GM19395 (cell line): Measurements from ENCODE around the gene SRPX2.

ENCODE experiments used
- ATAC-seq: cut with Tn5 transposase; IDR thresholded peaks from one replicate; pipeline ENCODE4 v1.9.1; 2021; ENCODE audit warnings: mild to moderate bottlenecking, moderate library complexity; ENCODE audit not compliant: unreplicated experiment

The SRPX2 gene

DNA sequence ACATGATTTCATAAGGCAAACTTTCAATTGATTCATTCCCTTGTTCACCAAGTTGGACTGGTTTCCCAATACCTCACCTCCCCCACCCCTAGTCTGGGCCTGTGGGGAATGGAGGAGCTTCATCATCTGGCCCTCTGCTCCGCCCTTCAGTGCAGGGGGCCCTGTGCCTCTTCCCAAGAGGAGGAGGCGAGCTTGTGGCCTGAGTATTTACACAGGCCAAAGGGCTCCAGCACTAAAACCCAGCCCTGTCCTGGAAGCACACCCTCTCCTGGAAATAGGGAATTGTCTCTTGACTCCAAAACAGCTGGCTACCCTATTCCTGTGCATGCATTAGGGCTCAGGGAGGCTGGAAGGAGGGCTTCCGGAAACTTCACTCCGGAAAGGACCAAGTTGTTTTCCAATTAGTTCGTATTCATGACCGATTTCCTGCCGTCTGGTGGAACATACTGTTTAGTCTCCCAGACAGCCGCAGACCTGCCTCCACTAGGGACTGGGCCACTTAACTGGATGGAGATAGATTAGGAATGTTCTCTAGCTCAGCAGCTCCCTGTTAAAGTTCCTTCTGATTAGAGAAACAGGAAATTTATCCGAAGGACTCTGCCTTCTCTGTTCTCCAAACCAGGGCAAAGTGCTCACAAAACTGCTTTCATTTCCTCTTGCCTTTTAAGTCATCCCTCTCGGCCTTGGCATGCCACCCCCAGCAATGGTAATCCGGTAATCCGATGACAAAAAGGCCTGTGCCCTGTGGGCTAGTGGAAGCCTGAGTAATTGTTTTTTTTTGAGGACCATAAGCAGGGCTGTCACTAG lies 5.8 kb downstream of the SRPX2 start:
- ATAC-seq: no peak

DNA sequence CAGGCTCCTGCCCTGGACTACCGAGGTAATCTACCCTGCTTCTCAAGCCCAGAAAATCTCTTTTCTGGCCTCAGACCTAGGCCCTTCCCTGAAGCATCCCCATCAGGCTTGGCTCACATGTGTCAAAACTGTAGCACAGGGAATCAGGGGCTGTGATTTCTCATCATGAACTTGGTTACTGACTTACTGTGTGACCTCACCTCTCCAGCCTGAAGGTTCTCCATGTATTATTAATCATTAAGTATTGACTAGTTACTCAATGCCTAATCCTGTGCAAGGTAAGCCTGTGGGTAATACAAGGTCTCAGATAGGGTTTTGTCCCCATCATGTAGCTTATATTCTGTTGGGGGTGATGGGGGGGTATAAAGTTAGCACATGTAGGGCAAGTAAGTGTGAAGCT lies 6.8 kb downstream of the SRPX2 start:
- ATAC-seq: no peak

DNA sequence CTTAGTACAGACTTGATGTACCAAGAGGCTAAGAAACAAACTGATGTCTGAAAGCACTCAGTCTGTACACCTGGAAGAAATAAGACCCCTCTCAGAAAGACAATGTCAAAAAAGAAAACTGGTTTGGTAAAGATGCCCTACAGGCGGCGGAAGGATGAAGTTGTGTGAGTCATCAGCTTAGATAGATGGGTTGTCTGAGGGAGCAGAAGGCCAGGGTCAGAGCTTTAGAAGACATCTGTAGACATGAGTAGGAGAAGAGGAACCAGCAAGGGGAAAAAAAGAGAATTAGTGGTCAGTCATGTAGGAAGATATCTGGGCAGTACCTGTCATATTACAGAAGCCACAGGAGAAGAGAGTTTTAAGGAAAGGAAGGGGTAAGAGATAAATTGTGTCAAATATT lies 8.3 kb downstream of the SRPX2 start:
- ATAC-seq: no peak

DNA sequence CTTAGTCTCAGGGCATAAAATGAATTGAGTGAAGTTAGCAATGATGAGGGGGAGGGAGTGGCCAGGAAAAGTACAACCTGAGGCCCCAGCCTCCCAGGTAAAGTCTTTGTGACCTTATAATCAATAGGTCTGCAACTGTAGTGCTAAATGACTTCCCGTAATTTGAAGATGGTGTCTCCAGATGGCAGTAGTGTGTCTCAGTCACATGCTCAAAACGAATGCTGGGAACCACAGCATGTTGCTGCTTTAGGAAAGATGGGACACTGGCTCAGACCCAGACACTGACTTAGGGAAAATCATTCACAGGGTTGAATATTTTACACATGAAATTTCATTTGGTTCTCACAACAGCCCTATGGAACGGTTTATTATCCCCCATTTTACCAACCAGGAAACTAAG lies 10.3 kb downstream of the SRPX2 start:
- ATAC-seq: no peak

DNA sequence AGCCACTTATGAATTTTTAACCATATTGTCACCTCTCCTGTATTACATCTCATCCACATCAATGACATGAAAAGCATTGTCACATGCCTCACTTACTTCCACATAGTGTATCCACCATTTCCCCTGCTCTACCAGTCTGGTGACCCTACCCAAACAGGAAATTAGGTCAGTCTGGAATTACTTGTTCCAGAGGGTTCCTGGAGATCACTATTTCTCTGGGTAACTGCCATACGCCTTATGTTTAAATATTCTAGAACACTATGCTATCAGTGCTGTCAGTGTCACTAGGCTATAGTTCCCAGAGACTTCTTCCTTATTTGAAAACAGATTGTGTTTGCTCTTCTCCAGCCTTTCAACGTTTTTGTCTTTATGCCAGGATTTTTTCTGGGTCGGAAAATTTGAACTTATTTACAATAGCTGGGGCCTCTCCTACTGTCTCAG lies 15.0 kb downstream of the SRPX2 start:
- ATAC-seq: no peak

DNA sequence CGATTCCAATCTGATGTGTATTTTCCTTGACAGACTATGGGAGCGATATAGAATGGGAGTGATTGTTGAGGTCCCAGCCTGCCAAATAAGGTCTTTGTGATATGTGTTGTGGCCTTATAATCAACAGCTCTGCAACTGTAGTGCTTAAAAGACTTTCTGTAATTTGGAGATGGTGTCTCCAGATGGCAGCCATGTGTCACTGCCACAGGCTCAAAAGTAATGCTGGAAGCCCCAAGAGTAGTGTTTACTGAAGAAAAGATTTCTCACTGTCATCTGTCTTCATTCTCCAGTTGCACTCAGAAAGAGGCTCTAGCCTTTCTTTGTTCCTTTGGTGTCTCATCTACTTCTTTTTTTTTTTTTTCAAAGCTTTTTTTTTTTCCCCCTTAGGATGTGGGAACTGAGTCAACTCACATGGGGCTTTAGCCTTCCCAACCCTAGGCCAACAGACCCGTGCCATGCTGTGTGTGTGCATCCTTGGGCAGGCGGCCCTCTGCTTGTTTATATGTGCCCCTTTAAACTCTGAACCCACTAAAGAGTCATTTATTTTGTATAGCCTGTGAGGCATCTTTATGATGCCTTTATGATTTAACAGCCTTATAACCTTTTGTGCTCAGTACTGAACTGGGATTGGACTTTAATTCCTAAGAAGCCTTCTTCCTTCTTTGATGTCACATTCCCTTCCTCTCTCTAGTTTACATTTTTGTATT lies 15.6 kb downstream of the SRPX2 start:
- ATAC-seq: no peak

DNA sequence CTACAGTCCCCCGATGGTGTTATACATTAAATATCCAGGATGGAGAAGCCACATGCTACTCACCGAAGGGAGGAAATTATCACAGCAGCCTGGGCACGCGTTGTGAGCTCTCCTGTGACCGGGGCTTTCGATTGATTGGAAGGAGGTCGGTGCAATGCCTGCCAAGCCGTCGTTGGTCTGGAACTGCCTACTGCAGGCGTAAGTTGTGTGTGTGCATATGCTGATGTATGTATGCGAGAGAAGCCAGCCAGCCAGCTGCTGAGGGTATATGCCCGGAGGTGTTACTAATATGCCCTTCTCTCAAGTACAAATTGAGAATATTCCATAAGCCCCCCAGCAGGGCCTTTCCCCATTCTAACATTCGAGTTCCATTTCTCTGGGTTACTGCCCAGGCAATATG lies 18.2 kb downstream of the SRPX2 start:
- no peak for ATAC-seq

DNA sequence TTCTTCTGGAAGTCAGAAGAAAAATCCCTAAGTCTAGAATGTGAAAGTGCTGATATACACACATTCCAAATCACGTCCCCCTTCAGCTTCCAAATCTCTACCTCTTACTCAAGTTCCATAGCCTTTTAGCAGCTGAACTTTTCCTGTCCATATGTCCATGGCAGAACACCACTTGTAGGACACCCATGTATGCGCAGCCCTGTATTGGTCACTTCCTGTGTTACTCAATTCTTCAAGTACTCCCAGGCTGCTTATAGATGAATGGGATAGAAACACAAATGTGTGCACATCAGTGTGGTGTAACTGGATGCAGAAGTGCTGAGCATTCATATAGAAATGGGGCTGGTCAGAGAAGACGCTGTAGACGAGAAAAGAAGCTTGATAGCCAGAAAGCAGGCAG lies 18.8 kb downstream of the SRPX2 start:
- ATAC-seq: no peak

DNA sequence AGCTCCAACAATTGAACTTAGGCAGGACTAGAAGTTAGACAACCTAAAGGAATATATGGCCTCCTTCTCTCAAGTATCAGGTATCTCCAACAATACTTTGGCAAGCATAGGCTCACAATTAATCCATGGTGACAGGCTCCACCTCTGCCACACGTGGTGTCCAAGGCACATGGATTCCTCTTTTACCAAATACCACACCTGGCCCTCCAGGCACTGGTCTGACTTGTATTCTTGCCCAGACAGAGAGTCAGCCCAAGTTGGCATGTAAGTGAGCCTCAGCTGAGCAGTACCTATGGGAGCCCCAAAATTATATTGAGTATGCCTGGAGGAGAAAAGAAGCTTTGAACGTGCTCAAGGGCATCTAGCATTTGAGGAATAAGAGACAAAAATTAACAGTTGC lies 19.6 kb downstream of the SRPX2 start:
- ATAC-seq: no peak

DNA sequence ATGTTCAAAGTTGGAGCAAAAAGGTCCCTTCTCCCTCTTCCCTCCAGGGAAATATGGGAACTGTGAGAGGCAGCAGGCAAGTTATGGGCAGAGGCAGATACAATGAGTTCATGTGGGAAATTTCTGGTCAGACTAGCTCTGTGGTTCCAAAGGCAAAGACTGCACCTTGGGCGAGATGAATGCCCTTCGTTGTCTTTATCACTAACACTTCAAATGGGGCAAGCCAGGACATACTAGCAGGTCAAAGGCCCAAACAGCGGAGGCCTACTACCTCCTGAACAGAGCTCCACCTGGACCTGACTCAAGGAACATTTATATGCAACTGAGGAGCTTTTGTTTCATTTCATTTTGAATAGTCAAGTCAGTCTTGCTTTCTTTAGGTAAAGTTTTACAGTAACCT lies 29.0 kb downstream of the SRPX2 start:
- ATAC-seq: no peak

DNA sequence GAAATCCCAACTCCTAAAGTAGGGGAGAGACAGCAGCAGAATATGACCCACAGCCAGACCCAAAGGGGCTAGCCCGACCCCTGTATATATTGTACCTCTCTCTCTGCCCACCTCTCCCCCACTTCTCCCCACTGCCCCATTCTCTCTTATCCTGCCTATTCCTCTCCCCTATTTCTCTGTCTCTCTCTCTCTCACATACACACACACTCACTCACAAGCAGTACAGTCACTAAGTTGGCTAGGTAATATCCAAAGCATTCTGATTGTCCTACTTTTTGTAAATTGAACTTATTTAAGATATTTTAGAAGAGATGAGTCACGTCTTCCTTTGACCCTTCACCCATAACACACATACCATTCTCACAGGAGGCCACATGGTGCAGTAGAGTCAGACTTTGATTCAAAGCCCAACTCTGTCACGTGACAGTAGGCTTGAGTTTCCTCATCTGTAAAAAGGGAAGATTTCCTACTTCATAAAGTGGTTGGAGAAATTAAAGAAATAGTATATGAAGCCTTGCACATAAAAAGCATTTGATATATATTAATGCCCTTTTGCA lies 29.5 kb downstream of the SRPX2 start:
- ATAC-seq: no peak

DNA sequence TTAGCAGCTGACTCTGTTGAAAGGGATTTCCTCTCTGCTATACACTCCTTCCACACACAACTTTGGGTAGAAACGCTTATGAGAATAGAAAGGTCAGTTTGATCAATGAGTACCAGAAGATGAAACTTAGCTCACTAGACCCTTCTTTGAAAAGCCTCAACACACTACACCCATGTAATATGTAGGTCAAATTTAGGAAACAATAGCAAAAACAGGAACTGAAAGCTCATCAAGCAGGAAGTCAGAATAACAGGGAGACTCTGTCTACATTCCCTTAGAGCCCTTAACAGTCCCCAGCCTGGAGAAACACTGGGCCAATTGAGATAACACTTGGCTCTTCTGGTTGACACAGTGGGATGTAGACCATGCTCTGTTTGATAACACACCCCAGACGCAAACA lies 30.7 kb downstream of the SRPX2 start:
- peak; percentile 61 for ATAC-seq

DNA sequence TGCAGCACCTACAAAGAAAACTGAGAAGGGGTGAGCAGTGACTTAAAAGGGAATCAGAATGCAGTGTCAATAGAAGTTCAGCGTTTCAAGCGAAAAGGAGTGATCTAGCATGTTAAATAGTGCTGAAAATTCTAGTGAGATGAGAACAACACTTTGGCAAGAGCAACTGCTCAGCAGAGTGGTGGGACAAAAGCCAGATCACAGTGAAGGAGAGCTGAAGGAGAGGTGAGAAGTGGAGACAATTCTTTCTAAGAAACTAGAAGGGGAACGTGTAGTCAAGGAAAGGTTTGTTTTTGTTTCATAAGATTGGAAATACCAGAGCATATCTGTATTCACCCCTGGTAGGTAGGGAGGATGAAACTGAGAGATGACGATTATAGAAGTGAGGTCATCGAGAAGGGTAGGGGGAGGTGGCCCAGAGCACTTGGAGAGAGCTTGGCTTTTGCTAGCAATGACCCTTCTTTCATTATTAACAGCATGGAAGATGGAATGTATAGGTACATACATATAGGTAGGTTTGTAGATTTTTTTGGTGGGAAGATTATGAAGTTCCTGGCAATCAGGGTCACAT lies 33.7 kb downstream of the SRPX2 start:
- ATAC-seq: no peak

DNA sequence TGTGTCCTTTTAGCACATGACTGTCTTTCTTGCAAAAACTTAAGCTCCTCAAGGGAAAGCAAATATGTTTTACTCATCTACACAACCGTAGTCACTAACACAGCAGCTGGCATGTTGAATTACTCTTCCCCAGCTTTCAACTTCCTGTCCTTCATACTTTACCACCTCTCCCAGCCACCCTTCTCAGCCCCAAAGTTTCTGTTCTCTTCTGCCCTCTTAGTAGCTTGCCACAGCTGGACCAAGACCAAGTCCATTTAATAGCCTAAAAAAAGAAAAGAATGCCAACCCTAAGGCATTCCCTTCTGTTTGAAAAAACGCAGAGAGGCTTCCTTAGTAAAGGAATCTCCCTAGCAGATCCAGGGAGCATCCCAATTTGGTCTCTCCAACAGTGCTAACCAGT lies 36.8 kb downstream of the SRPX2 start:
- ATAC-seq: no peak

DNA sequence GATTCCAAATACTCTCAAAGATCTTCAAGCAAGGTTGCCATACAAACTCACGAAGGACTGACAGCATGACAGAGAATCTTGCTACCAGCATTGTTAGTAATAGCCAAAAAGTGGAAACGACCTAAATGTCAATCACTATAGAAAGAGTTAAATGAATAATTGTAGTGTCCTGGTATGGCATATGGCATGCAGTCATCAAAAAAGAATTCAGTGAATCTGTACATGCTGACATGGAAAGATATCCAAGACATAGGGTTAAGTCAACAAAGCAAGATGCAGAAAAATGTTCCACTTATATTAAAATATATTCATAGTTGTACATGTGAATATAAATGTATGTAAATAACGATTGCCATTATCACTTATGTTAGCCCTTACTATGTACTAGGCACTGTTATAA lies 37.6 kb downstream of the SRPX2 start:
- ATAC-seq: no peak

DNA sequence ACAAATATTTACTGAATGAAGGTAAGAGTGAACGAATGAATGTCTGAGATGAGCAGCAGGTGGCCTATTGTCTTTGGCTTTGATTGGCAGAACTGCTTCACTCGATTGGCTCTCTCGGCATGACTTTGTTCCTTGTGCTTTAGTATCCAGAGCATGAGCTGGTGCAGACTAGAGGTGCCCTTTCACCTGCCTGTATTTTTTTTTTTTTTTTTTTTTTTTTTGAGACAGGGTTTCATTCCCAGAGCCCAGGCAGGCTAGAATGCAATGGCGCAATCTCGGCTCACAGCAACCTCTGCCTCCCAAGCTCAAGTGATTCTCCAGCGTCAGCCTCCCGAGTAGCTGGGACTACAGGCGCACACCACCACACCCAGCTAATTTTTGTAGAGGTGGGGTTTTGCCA lies 38.9 kb downstream of the SRPX2 start:
- ATAC-seq: no peak

DNA sequence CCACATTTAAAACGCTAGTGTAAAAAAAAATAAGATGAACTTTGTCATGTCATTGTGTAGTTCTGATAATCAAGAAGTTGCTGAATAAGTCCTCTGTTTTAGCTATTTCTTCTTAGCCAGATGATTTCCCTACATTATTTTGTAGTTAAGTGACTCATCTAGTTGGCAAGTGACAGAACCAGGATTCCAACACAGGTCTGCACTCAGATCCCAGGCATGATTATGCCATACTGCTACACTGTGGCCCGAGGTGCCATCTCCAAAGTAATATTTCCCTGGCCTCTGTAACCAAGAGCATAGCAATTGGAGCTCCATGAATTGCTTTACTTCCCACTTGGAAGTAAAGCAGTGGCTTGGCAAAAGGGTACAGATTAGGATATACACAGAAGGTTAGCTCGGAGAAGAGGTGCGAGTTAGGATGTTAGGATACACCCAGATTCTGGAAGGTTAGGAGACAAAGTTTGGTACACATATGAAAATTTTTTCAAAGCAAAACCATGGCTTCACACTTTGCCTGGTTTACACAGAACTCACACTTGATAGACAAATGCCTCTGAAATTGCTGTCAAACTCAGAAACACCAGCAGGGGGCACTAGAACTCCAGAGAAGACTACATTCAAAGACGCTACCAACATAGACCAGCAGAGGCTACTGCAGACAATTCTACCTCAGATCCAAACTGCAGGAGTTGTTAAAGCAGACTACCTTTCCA lies 41.4 kb downstream of the SRPX2 start:
- ATAC-seq: peak; percentile 69

DNA sequence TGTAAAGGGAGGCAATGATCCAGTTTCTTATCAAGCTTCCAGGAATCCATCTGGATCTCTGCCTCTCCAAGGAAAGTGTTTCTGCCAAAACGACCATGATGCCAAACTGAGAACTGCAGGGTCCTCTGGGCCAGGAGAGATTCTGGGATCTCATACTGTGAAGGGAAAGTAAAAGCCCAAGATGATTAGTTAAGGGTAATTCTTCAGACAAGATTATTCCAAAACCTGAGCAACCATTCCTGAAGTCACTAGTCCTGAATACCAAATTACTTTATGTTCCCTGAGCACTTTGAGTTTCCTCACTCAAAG lies 42.0 kb downstream of the SRPX2 start:
- no peak for ATAC-seq

DNA sequence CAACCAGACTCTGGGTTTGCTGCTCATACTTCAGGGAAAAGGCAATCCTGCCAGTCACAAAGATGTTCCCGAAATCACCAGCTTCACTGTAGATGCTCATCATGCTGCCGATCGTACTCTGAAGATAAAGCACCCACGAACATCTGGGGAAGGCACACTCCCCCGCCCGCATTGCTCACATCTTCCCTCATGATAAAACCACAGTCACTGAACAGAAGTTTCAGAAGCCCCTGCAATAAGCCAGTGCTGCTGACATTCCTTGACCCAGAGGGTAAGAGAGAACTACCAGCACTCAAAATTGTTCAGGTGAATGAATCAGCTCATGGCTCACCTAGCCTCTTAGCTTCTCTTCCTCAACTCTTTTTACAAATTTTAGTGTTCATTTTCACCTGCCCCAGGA lies 43.1 kb downstream of the SRPX2 start:
- peak; percentile 46 for ATAC-seq

DNA sequence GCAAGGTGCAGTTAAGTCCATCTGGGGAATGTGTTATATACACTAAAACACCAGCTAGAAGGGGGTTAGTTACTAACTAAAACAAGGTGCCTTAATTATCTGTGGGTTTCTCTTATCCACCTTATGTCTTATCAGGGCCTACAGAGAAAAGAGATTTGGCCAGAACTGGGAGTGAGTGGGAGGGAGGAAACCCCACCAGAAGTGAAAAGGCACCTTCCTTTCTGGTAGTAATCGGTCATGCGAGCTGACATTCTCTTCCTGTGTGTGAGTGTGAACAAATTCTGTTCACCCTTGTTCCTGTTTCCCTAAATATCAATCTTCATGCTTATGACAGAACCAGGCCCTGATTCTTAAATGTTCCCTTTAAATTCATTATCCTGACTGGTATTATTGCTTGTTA lies 43.5 kb downstream of the SRPX2 start:
- ATAC-seq: peak; percentile 76

DNA sequence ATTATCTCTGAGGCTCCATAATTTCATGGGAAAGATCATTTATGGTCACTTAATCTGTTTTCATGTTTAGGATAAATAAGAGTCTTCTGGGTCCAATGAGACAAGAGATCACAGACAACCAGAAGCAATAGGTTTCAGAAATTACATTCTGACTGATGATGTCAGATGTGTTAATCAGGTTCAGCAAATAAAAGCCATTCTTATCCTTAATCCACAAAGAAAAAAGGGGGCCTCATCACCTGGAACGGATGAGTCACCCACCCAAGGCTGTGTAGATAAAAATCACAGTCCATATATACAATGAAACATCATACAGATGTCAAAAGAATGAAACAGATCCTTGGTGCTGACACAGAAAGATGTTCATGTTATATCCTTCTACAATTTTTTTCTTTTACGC lies 51.3 kb downstream of the SRPX2 start:
- ATAC-seq: no peak
